IMR-90 (cell line): ENCODE measurements around the gene PARPBP. TPM values are rescaled to one million over a fixed set of nuclear protein-coding genes. Genes with fewer than 3 reads are reported as not detected.

Experiments used
- ATAC-seq: fragments of 200-7000 bp; cut with Tn5 transposase; 2 replicates; pipeline ENCODE4 v1.9.1; 2020; ENCODE audit warnings: low read depth, mild to moderate bottlenecking, moderate library complexity
- BruUV-seq: library from RNA; stranded (reverse); fragments of 400-500 nt; replicated peaks from 2 replicates; lab custom pipeline; 2021; lab: Mats Ljungman, UMichigan
- CTCF ChIA-PET: fragments of 300-600 bp; formaldehyde crosslinking; extraction: SDS; loops from one replicate; lab custom pipeline; 2021; ENCODE audit warnings: antibody characterized with exemption; lab: Yijun Ruan, JAX
- POLR2A ChIA-PET: fragments of 300-600 bp; sonication (Branson Sonifier 250); formaldehyde crosslinking; loops from one replicate; lab custom pipeline; 2022; ENCODE audit warnings: antibody characterized with exemption; ENCODE audit not compliant: unreplicated experiment; lab: Charles Lee
- DNase-seq: peaks from one replicate; pipeline ENCODE4 v3.0.0; 2013
- H2AFZ ChIP-seq: replicated peaks from 2 replicates; pipeline ENCODE3; 2013; ENCODE audit warnings: low read length, mild to moderate bottlenecking; ENCODE audit not compliant: poor library complexity
- H2AK5ac ChIP-seq: 2 replicates; pipeline ENCODE4 v1.6.1; 2013; ENCODE audit warnings: low read depth, low read length, inconsistent platforms
- H2AK9ac ChIP-seq: replicated peaks from 2 replicates; pipeline ENCODE3; 2013; ENCODE audit warnings: mild to moderate bottlenecking, low read depth, low read length, moderate library complexity; ENCODE audit not compliant: poor library complexity
- H2BK120ac ChIP-seq: 2 replicates; pipeline ENCODE4 v1.6.1; 2013; ENCODE audit warnings: low read depth, low read length, inconsistent platforms
- H2BK15ac ChIP-seq: 3 replicates; pipeline ENCODE4 v1.6.1; 2013; ENCODE audit warnings: low read depth, low read length, inconsistent platforms
- H2BK20ac ChIP-seq: 2 replicates; pipeline ENCODE4 v1.6.1; 2013; ENCODE audit warnings: low read depth, mild to moderate bottlenecking, inconsistent platforms, low read length, moderate library complexity
- H2BK5ac ChIP-seq: 2 replicates; pipeline ENCODE4 v1.6.1; 2013; ENCODE audit warnings: mild to moderate bottlenecking, low read depth, low read length, inconsistent platforms; ENCODE audit not compliant: poor library complexity, severe bottlenecking
- H3K14ac ChIP-seq: replicated peaks from 2 replicates; pipeline ENCODE4 v1.6.1; 2013; ENCODE audit warnings: low read depth, low read length, inconsistent platforms
- H3K18ac ChIP-seq: 2 replicates; pipeline ENCODE4 v1.6.1; 2013; ENCODE audit warnings: low read depth, low read length, control low read depth
- H3K23ac ChIP-seq: 2 replicates; pipeline ENCODE4 v1.6.1; 2013; ENCODE audit warnings: low read depth, low read length, inconsistent platforms
- H3K27ac ChIP-seq: 2 replicates; pipeline ENCODE4 v1.5.1; 2013; ENCODE audit warnings: mild to moderate bottlenecking, control low read depth, low read length; ENCODE audit not compliant: insufficient read depth
- H3K27me3 ChIP-seq: 2 replicates; pipeline ENCODE4 v1.6.1; 2013; ENCODE audit warnings: low read length; ENCODE audit not compliant: control insufficient read depth, insufficient read depth
- H3K36me3 ChIP-seq: 2 replicates; pipeline ENCODE4 v1.6.1; 2013; ENCODE audit warnings: low read length, mixed read lengths; ENCODE audit not compliant: control insufficient read depth, insufficient read depth
- H3K4ac ChIP-seq: 2 replicates; pipeline ENCODE4 v1.6.1; 2013; ENCODE audit warnings: low read depth, low read length, inconsistent platforms
- H3K4me1 ChIP-seq: 2 replicates; pipeline ENCODE4 v1.6.1; 2013; ENCODE audit warnings: low read length, mixed read lengths; ENCODE audit not compliant: control insufficient read depth, insufficient read depth
- H3K4me2 ChIP-seq: 2 replicates; pipeline ENCODE4 v1.6.1; 2013; ENCODE audit warnings: low read depth, mild to moderate bottlenecking, control low read depth, low read length, moderate library complexity
- H3K4me3 ChIP-seq: 2 replicates; pipeline ENCODE4 v1.5.1; 2013; ENCODE audit warnings: low read depth, mild to moderate bottlenecking, control low read depth, low read length, moderate library complexity; ENCODE audit not compliant: insufficient read depth
- H3K56ac ChIP-seq: 2 replicates; pipeline ENCODE4 v1.6.1; 2013; ENCODE audit warnings: low read length, inconsistent platforms; ENCODE audit not compliant: insufficient read depth; ENCODE audit errors: extremely low read depth
- H3K79me1 ChIP-seq, 2 experiments: 2 replicates each; pipeline ENCODE4 v1.6.1; 2013; ENCODE audit warnings: low read length in 2 of 2, inconsistent platforms in 1 of 2, low read depth in 1 of 2
- H3K9ac ChIP-seq: 2 replicates; pipeline ENCODE4 v1.6.1; 2013; ENCODE audit warnings: low read depth, low read length, control low read depth
- H3K9me1 ChIP-seq: 2 replicates; pipeline ENCODE4 v1.6.1; 2013; ENCODE audit warnings: low read length, inconsistent platforms; ENCODE audit not compliant: insufficient read depth
- H3K9me3 ChIP-seq: 2 replicates; pipeline ENCODE4 v1.6.1; 2013; ENCODE audit warnings: low read length; ENCODE audit not compliant: control insufficient read depth, insufficient read depth
- H4K20me1 ChIP-seq: 2 replicates; pipeline ENCODE4 v1.6.1; 2013; ENCODE audit warnings: low read length, inconsistent platforms; ENCODE audit not compliant: insufficient read depth
- H4K5ac ChIP-seq: 2 replicates; pipeline ENCODE4 v1.6.1; 2013; ENCODE audit warnings: mild to moderate bottlenecking, low read depth, low read length, control low read depth
- H4K8ac ChIP-seq, 2 experiments: 2 replicates each; pipeline ENCODE4 v1.6.1; 2013; ENCODE audit warnings: low read depth in 2 of 2, low read length in 2 of 2, control low read depth in 1 of 2, inconsistent platforms in 1 of 2
- H4K91ac ChIP-seq: 2 replicates; pipeline ENCODE4 v1.6.1; 2013; ENCODE audit warnings: low read depth, low read length, inconsistent platforms; ENCODE audit not compliant: insufficient read depth
- BHLHE40 ChIP-seq: fragments of 150-350 bp; IDR thresholded peaks from 2 replicates; pipeline ENCODE4 v1.6.1; 2016; ENCODE audit warnings: mild to moderate bottlenecking, low read depth, low read length
- CEBPB ChIP-seq: IDR thresholded peaks from 2 replicates; pipeline ENCODE4 v1.6.1; 2012; ENCODE audit warnings: low read depth, low read length, improper control_type of control experiment
- CHD1 ChIP-seq: IDR thresholded peaks from 2 replicates; pipeline ENCODE4 v1.6.1; 2012; ENCODE audit warnings: low read depth, low read length, improper control_type of control experiment
- CTCF ChIP-seq: conservative IDR thresholded peaks from 2 replicates; pipeline ENCODE4 v1.5.1; 2012; ENCODE audit warnings: mild to moderate bottlenecking, low read depth, low read length, improper control_type of control experiment
- FOS ChIP-seq: fragments of 150-350 bp; IDR thresholded peaks from 2 replicates; pipeline ENCODE4 v1.6.1; 2016; ENCODE audit warnings: low read depth, low read length
- MAFK ChIP-seq: IDR thresholded peaks from 2 replicates; pipeline ENCODE4 v1.6.1; 2012; ENCODE audit warnings: low read depth, low read length, improper control_type of control experiment
- MAZ ChIP-seq: IDR thresholded peaks from 2 replicates; pipeline ENCODE4 v1.6.1; 2012; ENCODE audit warnings: low read depth, mild to moderate bottlenecking, low read length, improper control_type of control experiment, moderate library complexity, borderline replicate concordance
- MXI1 ChIP-seq: IDR thresholded peaks from 2 replicates; pipeline ENCODE4 v1.6.1; 2012; ENCODE audit warnings: low read depth, mild to moderate bottlenecking, low read length, moderate library complexity, borderline replicate concordance
- NFE2L2 ChIP-seq: fragments of 150-350 bp; IDR thresholded peaks from 2 replicates; pipeline ENCODE4 v1.6.1; 2016; ENCODE audit warnings: low read depth, mild to moderate bottlenecking, low read length
- POLR2A ChIP-seq: IDR thresholded peaks from 2 replicates; pipeline ENCODE4 v1.6.1; 2012; ENCODE audit warnings: mild to moderate bottlenecking, low read depth, low read length
- RAD21 ChIP-seq: IDR thresholded peaks from 2 replicates; pipeline ENCODE4 v1.6.1; 2012; ENCODE audit warnings: low read length, improper control_type of control experiment
- RCOR1 ChIP-seq: IDR thresholded peaks from 2 replicates; pipeline ENCODE4 v1.6.1; 2012; ENCODE audit warnings: mild to moderate bottlenecking, low read length, improper control_type of control experiment; ENCODE audit not compliant: insufficient replicate concordance
- RFX5 ChIP-seq: IDR thresholded peaks from 2 replicates; pipeline ENCODE4 v1.8.0; 2012; ENCODE audit warnings: low read depth, mild to moderate bottlenecking, low read length, moderate library complexity
- SMC3 ChIP-seq: fragments of 150-350 bp; IDR thresholded peaks from 2 replicates; pipeline ENCODE4 v1.6.1; 2016; ENCODE audit warnings: low read depth, mild to moderate bottlenecking, antibody characterized with exemption, low read length, moderate library complexity
- USF2 ChIP-seq: fragments of 150-350 bp; IDR thresholded peaks from 2 replicates; pipeline ENCODE4 v1.6.1; 2017; ENCODE audit warnings: mild to moderate bottlenecking, antibody characterized with exemption, low read length, low read depth
- WGBS, 2 experiments: methylation state at CpG; one replicate each; pipeline versions ENCODE4 v1.1.5 to v1.1.7; 2013; ENCODE audit warnings: missing lambda C conversion rate in 2 of 2; ENCODE audit not compliant: insufficient read length in 1 of 2; ENCODE audit errors: extremely low coverage in 2 of 2; 5-methylcytosine and 5-hydroxymethylcytosine counted together
- dilution Hi-C: fragments of 300-500 bp; cut with HindIII; formaldehyde crosslinking; loops from one replicate; pipeline ENCODE4 v1.14.3; 2018; ENCODE audit warnings: low sequenced_read_pairs; ENCODE audit not compliant: unreplicated experiment
- in situ Hi-C: fragments of 300-500 bp; cut with MboI; formaldehyde crosslinking; loops from 3 replicates; pipeline ENCODE4 v1.14.3; 2019; ENCODE audit warnings: low sequenced_read_pairs, inconsistent platforms, mixed read lengths
- intact Hi-C: fragments of 100-400 bp; cut with micrococcal nuclease; formaldehyde crosslinking; loops from 2 replicates; pipeline ENCODE4 v1.10.0; 2022
- polyA plus RNA-seq, 3 experiments: library from polyadenylated mRNA; depleted of rRNA; stranded (reverse); fragments of >200 nt; gene quantifications; 2 replicates each; pipeline ENCODE4 v1.2.3, GENCODE V29; 2012; ENCODE audit warnings: low replicate concordance in 1 of 3
- total RNA-seq: library from RNA; depleted of rRNA; stranded (reverse); fragments of >200 nt; gene quantifications from 2 replicates; pipeline ENCODE4 v1.2.3, GENCODE V29; 2012
- TF ChIP-seq, protein P1 (sequence below): fragments of 150-350 bp; IDR thresholded peaks from 2 replicates; pipeline ENCODE4 v1.6.1; 2016; ENCODE audit warnings: low read depth, mild to moderate bottlenecking, low read length, moderate library complexity, borderline replicate concordance

The PARPBP gene
- total and polyA plus RNA-seq, 2 of the 4 experiments (the other 2 are of a cell fraction), result 4.8 to 7.2 TPM

DNA sequence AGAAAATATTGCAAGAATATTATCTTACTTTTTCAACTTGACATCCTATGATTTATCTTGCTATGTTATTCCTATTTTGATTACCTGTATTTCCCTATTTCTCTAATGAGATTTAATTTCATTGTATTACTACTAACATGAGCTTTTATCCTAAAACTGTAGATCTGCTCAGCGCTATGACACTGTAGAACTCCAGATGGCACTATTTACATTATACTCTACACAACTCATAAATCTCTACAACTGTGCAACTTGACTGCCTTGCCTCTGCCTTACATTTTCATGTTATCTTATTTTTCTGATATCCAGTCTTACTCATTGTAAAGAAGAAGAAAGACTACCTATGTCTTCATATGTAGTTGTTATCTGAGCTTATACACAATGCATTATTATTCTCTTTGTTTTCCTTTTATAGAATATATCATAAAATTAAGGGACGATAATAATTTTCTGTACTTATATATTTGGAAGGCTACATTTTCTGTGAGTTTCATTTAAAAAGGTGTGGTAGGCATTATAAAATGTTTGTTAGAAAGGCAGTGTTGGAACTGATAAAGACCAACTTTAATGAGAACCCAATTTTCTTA is 24.2 kb upstream of the PARPBP start:
- Histone ChIP-seq H4K91ac (no peak overlapping the region), H4K20me1 (no peaks in the 10 kb centered on the region), H3K23ac (no peak overlapping the region), H3K9ac (no peak overlapping the region), H3K27me3 (no peaks in the 10 kb centered on the region), H3K18ac (no peak overlapping the region), H3K4me3 (no peak overlapping the region), H2BK5ac (no peak overlapping the region), H2AFZ (no peak overlapping the region), H3K9me1 (no peaks in the 10 kb centered on the region), H2AK9ac (no peak overlapping the region), H3K4me2 (no peak overlapping the region), H2AK5ac (no peak overlapping the region), H2BK120ac (no peak overlapping the region), H2BK15ac (no peak overlapping the region), H3K36me3 (peaks cover 11% of the 10 kb centered on the region), H3K4ac (no peak overlapping the region), H3K79me1 (peaks cover 0 to 12% of the 10 kb centered on the region in 2 experiments; a peak in 1 of 4 replicates), H2BK20ac (no peak overlapping the region), H4K8ac (no peak overlapping the region), H4K5ac (no peak overlapping the region), H3K4me1 (peaks cover 3% of the 10 kb centered on the region; the same call in 1 of the 2 replicates), H3K14ac (no peak overlapping the region), H3K27ac (no peak overlapping the region), H3K9me3 (no peaks in the 10 kb centered on the region), H3K56ac (no peak overlapping the region)
- no CpG with 5 or more reads among the region's 2 CpGs for WGBS, 2 experiments
- dilution Hi-C loops (no loop called here), intact Hi-C loops (loop anchor here (1.0 to 10.0 kb wide), 6 partner anchors 156 to 673 kb away; no protein-coding TSS in a partner anchor), in situ Hi-C loops (no loop called here)
- BruUV-seq, result no TSS peak
- DNase-seq (peak; percentile 61), ATAC-seq (peak; percentile 88)
- ChIA-PET CTCF (interaction anchor here (0.6 to 2.3 kb wide), 6 partner anchors 28 to 628 kb away, joined by 3 to 6 read pairs (median 6); no protein-coding TSS in a partner anchor), POLR2A (no interaction called here)
- TF ChIP-seq, protein P1, sequence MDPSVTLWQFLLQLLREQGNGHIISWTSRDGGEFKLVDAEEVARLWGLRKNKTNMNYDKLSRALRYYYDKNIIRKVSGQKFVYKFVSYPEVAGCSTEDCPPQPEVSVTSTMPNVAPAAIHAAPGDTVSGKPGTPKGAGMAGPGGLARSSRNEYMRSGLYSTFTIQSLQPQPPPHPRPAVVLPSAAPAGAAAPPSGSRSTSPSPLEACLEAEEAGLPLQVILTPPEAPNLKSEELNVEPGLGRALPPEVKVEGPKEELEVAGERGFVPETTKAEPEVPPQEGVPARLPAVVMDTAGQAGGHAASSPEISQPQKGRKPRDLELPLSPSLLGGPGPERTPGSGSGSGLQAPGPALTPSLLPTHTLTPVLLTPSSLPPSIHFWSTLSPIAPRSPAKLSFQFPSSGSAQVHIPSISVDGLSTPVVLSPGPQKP, result no peak
- no peak for TF ChIP-seq RCOR1
- TF ChIP-seq MAFK, result no peak
- TF ChIP-seq CHD1, result no peak
- TF ChIP-seq RFX5, result no peak
- TF ChIP-seq USF2, result no peak
- no peak for TF ChIP-seq POLR2A
- peak; percentile 57 for TF ChIP-seq CTCF
- TF ChIP-seq FOS, result no peak
- TF ChIP-seq MXI1, result no peak
- peak; percentile 54 for TF ChIP-seq RAD21
- TF ChIP-seq MAZ, result no peak
- TF ChIP-seq CEBPB, result no peak
- no peak for TF ChIP-seq NFE2L2
- TF ChIP-seq BHLHE40, result no peak
- peak; percentile 51; the same call in 1 of the 2 replicates for TF ChIP-seq SMC3
